ENCODE measurements around the gene INPP5E.

INPP5E gene

GRCh38 chr9:136380381-136380780, 59.3 kb downstream of the INPP5E start:
- FAIRE-seq: no peak

- FAIRE-seq: no peak
These were observed 59.8 kb downstream of the INPP5E start for GRCh38 chr9:136379891-136380290.

GRCh38 chr9:136379401-136379800, 60.2 kb downstream of the INPP5E start:
- no peak for FAIRE-seq

- FAIRE-seq: no peak
These were observed 60.7 kb downstream of the INPP5E start for GRCh38 chr9:136379003-136379287.
